NCI-H146 treated with DMSO at 0.1 percent for 48 hours (cell line): ENCODE measurements around the gene B3GNT3.

Experiments used
- DNase-seq: peaks from one replicate; lab custom pipeline; 2025; ENCODE audit not compliant: unreplicated experiment; lab: John Stamatoyannopoulos, UW

Gene B3GNT3

DNA sequence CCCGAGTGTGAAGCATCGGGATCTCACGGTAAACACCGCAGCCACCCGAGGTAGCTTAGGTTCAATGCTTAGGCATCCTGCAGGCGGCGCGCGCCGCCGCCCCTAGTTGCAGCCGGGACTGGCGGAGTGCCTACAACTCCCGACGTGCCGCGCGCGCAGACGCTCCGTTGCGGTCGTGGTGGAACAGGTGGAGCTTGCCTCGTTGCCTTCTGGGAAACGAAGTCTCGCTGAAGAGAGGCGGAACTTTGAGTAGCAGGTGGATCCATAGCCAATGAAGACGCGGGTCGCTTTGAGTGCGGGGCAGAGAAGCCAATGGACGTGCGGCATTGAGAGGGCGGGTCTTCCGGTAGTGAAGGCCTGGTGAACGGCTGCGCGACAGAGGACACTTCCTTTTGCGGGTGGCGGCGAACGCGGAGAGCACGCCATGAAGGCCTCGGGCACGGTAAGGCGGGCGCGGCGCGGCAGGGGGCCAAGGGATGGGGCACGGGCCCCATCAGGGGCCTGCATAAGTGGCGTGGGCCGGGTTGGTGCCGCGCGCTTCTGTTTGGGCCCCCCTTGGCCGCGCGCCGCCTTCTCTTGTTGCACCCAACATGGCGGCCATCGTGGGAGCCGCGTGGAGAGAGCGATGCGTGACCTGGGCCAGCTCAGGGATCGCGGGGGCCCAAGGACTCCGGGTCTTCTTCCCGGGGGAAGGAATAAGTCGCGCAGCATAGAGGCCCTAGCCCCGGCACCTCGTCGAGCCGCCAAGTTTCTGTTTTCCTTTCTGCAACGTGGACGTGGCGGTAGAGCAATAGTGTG is 64.8 kb downstream of the B3GNT3 start, which contains the start of gene RPL18A:
Gene RPL18A (plus strand): TSS at position 378 of the 798 bp plus-strand sequence. CDS start 47 bp downstream, at position 425.
- peak; percentile 99 for DNase-seq

DNA sequence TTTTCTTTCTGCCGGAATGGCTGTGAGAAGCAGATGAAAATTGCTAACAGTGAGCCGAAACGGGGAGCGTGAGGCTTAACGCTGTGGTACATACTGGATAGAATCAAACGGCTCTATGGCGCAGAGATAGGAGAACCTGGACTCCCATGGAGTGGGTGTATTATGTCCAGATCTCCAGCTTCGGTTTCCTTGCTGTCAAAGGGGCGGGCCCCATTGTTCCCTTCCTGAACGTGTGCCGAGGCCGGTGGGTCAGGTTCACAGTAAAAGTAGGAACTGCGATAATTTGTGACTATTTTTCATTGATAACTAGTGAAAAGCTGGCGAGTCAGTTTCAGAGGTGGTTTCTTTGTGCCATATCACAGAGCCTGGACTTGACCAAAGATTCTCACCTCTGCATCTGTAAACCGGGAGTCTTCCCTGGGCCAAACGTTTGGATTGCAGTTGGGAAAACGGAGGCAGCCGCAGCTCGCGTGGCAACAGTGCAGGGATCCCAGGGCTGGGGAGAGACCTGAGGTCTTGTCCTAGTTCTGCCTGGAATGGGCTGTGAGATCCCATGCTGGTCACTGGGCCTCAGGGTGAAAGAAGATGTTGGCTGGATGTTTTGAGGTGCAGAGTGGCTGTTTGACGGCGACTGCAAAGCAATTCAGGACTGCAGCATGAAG is 65.5 kb downstream of the B3GNT3 start:
- DNase-seq = peak; percentile 20

DNA sequence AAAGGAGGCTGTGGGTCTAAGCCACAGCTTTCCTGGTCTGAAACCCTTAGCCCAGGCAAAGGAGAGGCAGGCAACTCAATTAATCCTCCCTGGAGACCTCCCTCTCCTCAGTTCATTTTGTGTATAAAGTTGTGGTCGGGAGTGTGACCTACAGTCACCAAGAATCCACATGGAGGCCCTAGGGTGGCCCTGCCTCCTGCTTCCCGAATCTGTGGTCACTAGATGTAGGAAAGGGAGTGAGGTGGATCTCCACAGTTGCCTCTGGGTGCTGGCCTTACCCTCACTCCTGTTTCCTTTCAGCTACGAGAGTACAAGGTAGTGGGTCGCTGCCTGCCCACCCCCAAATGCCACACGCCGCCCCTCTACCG is 66.0 kb downstream of the B3GNT3 start:
- DNase-seq = no peak

DNA sequence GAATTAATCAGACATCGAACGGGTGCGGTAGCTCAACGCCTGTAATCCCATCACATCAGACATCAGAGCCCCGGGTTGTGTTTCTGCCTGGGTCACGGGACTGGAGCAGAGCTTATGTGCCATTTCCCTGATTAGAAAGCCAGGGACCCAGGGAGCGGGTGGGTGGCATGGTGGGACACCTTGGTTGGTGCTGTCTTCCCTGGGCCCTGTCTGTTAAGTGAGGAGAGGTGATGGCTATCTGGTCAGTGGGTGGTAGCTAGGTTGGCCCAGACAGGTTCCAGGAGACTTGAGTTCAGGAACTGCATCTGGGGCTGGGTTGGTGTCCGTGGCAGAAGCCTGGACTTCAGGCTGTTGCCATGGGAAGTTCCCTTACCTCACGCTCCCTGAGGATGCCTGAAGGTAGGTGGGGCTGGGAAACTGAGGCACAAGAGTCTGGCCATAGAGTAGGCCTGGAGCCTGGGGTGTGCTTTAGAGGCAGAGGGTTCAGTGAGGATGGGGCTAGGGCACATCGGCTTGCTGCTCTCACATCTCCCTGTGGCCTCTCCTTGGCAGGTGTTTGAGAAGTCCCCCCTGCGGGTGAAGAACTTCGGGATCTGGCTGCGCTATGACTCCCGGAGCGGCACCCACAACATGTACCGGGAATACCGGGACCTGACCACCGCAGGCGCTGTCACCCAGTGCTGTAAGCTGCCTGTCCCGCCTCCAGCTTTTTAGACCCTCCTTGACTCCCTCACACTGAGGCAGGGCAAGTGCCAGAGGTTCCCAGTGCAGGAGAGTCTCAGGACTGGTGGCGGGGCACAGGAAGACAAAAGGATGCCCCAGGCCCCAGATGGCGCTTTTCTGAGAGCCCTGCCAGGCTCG is 66.8 kb downstream of the B3GNT3 start:
- DNase-seq = no peak

DNA sequence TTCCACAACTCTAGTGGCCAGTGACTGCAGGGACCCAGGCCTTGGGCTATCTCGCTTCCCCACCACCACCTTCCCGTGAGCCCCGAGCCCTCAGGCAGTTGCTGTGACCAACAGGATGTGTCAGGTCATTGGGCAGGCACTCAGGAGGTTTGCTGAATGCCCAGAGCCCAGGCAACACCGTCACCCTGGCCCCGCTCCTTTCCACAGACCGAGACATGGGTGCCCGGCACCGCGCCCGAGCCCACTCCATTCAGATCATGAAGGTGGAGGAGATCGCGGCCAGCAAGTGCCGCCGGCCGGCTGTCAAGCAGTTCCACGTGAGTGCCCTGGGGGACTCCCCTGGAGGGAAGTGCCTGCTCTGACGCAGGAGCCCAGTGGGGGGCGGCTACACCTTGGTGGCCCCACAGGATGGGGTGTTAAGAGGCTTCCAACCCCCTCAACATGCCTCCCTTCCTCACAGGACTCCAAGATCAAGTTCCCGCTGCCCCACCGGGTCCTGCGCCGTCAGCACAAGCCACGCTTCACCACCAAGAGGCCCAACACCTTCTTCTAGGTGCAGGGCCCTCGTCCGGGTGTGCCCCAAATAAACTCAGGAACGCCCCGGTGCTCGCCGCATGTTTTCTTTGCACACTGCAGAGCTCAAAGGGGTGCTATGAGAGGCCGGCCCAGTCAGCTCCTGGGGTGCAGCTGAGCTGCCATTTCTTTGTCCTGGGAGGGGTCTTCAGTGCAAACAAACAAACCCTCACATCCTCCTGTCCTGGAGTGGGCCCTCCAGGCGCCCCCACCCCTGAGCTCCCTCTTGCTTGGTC is 68.0 kb downstream of the B3GNT3 start:
- DNase-seq = no peak
